ENCODE data around the gene TMEM106C. TPM values are rescaled to one million over a fixed set of nuclear protein-coding genes. Genes with fewer than 3 reads are reported as not detected.

The TMEM106C gene
- total and polyA plus RNA-seq, 2 of the 13 experiments (the other 11 are each of a cell fraction or from before 2014, with no cell fraction given), result 132 to 192 TPM

- no peak for TF ChIP-seq ZNF646 (CRISPR knock-in tag; IDR thresholded peaks at IDR 0.05)
- TF ChIP-seq ZNF33A (CRISPR knock-in tag; IDR thresholded peaks at IDR 0.05; ENCODE audit: borderline replicate concordance), result no peak
- no peak for TF ChIP-seq SOX13 (IDR thresholded peaks at IDR 0.05)
- TF ChIP-seq SOX13 (CRISPR knock-in tag; conservative IDR thresholded peaks at IDR 0.05 in 1 of 2, IDR thresholded peaks at IDR 0.05 in 1 of 2), result peak in 1 of 2 experiments; percentile 39; a peak in 1 of 4 replicates
- no peak for TF ChIP-seq ZNF616 (CRISPR knock-in tag; IDR thresholded peaks at IDR 0.05; ENCODE audit: low read depth)
- no peak for TF ChIP-seq PAX8 (CRISPR knock-in tag; IDR thresholded peaks at IDR 0.05; ENCODE audit: borderline replicate concordance)
- no peak for TF ChIP-seq KAT8 (CRISPR knock-in tag; IDR thresholded peaks at IDR 0.05)
- TF ChIP-seq SMAD3 (CRISPR knock-in tag; IDR thresholded peaks at IDR 0.05), result no peak
- TF ChIP-seq KLF13 (CRISPR knock-in tag; IDR thresholded peaks at IDR 0.05), result no peak
- TF ChIP-seq CC2D1A (CRISPR knock-in tag; IDR thresholded peaks at IDR 0.05), result 0 out of 2 replicates have a peak, but pooled peaks have one; percentile 42
- TF ChIP-seq ZC3H13 (CRISPR knock-in tag; IDR thresholded peaks at IDR 0.05), result no peak
- no peak for TF ChIP-seq FUBP1 (CRISPR knock-in tag; IDR thresholded peaks at IDR 0.05; ENCODE audit: borderline replicate concordance)
- no peak for TF ChIP-seq KLF11 (CRISPR knock-in tag; IDR thresholded peaks at IDR 0.05)
- peak; percentile 97 for TF ChIP-seq HNRNPLL (IDR thresholded peaks at IDR 0.05; ENCODE audit: low read depth, low read length, poor library complexity, severe bottlenecking)
- TF ChIP-seq E2F2 (CRISPR knock-in tag; IDR thresholded peaks at IDR 0.05; ENCODE audit: borderline replicate concordance), result no peak
- TF ChIP-seq ZNF484 (CRISPR knock-in tag; IDR thresholded peaks at IDR 0.05; ENCODE audit: borderline replicate concordance, low read depth), result no peak
Measured at GRCh38 chr12:47949441-47950341, 13.7 kb upstream of the TMEM106C start (continued).

Data from HepG2 (cell line).